GM23338 (cell line): ENCODE data around the gene DDX4.

Experiments
- CREB1 ChIP-seq: fragments of 250-450 bp; sonication (Bioruptor Pico); IDR thresholded peaks from 2 replicates; pipeline ENCODE4 v1.5.0; 2020; ENCODE audit warnings: low read depth, mild to moderate bottlenecking, moderate library complexity
- EZH2 ChIP-seq: fragments of 200-600 bp; sonication (generic); IDR thresholded peaks from one replicate; pipeline ENCODE4 v1.8.0; 2017; ENCODE audit warnings: antibody characterized with exemption, mild to moderate bottlenecking, low read depth; ENCODE audit not compliant: unreplicated experiment
- EZH2phosphoT487 ChIP-seq: fragments of 200-600 bp; sonication (generic); IDR thresholded peaks from one replicate; pipeline ENCODE4 v1.8.1; 2018; ENCODE audit warnings: antibody characterized with exemption; ENCODE audit not compliant: unreplicated experiment
- JUNB ChIP-seq: IDR thresholded peaks from one replicate; pipeline ENCODE4 v1.6.1; 2016; ENCODE audit warnings: antibody characterized with exemption; ENCODE audit not compliant: unreplicated experiment
- POLR2AphosphoS5 ChIP-seq: IDR thresholded peaks from 2 replicates; pipeline ENCODE4 v1.6.1; 2016; ENCODE audit warnings: antibody characterized with exemption, low read depth
- REST ChIP-seq: IDR thresholded peaks from one replicate; pipeline ENCODE4 v1.6.1; 2018; ENCODE audit warnings: antibody characterized with exemption; ENCODE audit not compliant: unreplicated experiment
- ZNF114 ChIP-seq: fragments of 250-450 bp; sonication (Bioruptor Pico); IDR thresholded peaks from 2 replicates; pipeline ENCODE4 v1.5.0; 2020; ENCODE audit warnings: mild to moderate bottlenecking, moderate library complexity
- TF ChIP-seq, protein P1 (sequence below), 2 experiments: fragments of 200-600 bp in 1 of 2; sonication (generic) in 1 of 2; conservative IDR thresholded peaks; 2 replicates each; pipeline versions ENCODE4 v1.5.1 to v1.6.1; 2016 to 2017; ENCODE audit warnings: antibody characterized with exemption in 2 of 2, low read depth in 2 of 2, mild to moderate bottlenecking in 2 of 2, moderate library complexity in 1 of 2

DNA sequence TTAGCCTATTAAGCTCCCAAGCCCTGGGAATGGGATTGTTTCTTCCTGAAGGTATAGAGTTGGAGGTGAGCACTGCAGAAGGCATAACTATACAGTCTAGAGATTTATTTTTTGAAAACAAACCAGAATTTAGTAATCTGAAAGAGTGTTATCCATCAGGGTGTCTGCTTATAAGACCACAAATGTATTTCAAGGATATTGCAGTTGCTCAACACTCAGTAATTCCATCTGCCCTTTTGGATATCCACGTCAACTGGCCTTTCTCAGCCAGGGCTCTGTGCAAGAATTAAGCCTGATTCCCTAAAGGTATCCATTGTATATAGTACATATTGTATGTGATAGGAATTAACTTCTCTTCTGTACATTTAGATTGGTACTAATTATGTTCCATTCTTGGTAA is 98.3 kb downstream of the DDX4 start:
- TF ChIP-seq, protein P1, sequence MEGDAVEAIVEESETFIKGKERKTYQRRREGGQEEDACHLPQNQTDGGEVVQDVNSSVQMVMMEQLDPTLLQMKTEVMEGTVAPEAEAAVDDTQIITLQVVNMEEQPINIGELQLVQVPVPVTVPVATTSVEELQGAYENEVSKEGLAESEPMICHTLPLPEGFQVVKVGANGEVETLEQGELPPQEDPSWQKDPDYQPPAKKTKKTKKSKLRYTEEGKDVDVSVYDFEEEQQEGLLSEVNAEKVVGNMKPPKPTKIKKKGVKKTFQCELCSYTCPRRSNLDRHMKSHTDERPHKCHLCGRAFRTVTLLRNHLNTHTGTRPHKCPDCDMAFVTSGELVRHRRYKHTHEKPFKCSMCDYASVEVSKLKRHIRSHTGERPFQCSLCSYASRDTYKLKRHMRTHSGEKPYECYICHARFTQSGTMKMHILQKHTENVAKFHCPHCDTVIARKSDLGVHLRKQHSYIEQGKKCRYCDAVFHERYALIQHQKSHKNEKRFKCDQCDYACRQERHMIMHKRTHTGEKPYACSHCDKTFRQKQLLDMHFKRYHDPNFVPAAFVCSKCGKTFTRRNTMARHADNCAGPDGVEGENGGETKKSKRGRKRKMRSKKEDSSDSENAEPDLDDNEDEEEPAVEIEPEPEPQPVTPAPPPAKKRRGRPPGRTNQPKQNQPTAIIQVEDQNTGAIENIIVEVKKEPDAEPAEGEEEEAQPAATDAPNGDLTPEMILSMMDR (conservative IDR thresholded peaks at IDR 0.05; ENCODE audit: low read depth in 2 of 2): no peak
- TF ChIP-seq REST: no peak
- TF ChIP-seq JUNB: no peak
- no peak for TF ChIP-seq POLR2AphosphoS5
- TF ChIP-seq EZH2: no peak
- TF ChIP-seq EZH2phosphoT487: no peak
- TF ChIP-seq CREB1 (CRISPR knock-in tag): no peak
- TF ChIP-seq ZNF114 (CRISPR knock-in tag): no peak
